Right atrium auricular region (tissue), 2 donors: ENCODE data around the gene PLCG1. TPM values are rescaled to one million over a fixed set of nuclear protein-coding genes. Genes with fewer than 3 reads are reported as not detected.
A peak's percentile ranks its signal among the peaks of the same experiment; 100 is the strongest.

Experiments used
- DNase-seq: peaks from one replicate; pipeline ENCODE4 v3.0.0-alpha.2; 2019; ENCODE audit warnings: low spot score
- H3K27ac ChIP-seq, 2 donors: fragments of 200-600 bp; sonication (generic); 1 replicate in 1 of 2; 2 replicates in 1 of 2; pipeline ENCODE4 v1.5.1; 2016 to 2019
- H3K27me3 ChIP-seq, 2 donors: fragments of 200-600 bp; sonication (generic); one replicate each; pipeline versions ENCODE4 v1.5.1 to v1.6.0; 2017 to 2019
- H3K36me3 ChIP-seq: fragments of 200-600 bp; sonication (generic); one replicate; pipeline ENCODE4 v1.5.1; 2016
- H3K4me1 ChIP-seq, 2 donors: fragments of 200-600 bp; sonication (generic); one replicate each; pipeline versions ENCODE4 v1.5.1 to v1.6.0; 2017 to 2019
- H3K4me3 ChIP-seq, 2 donors: fragments of 200-600 bp; sonication (generic); 1 replicate in 1 of 2; 2 replicates in 1 of 2; pipeline ENCODE4 v1.5.1; 2017 to 2019; ENCODE audit warnings: mild to moderate bottlenecking in 1 of 2, moderate library complexity in 1 of 2
- H3K9me3 ChIP-seq, 2 donors: fragments of 200-600 bp; sonication (generic); one replicate each; pipeline ENCODE4 v1.5.1; 2019
- total RNA-seq, 2 donors: library from RNA; depleted of rRNA; stranded (reverse); fragments of >200 nt; gene quantifications; one replicate each; pipeline ENCODE4 v1.1.0, GENCODE V29; 2016
- TF ChIP-seq, protein P1 (sequence below), 2 donors: fragments of 200-600 bp; sonication (generic); IDR thresholded peaks; one replicate each; pipeline ENCODE4 v1.5.1; 2019; ENCODE audit warnings: antibody characterized with exemption in 2 of 2

The PLCG1 gene
- total RNA-seq, 2 donors from 2014 or later = 24.1 to 59.5 TPM

DNA sequence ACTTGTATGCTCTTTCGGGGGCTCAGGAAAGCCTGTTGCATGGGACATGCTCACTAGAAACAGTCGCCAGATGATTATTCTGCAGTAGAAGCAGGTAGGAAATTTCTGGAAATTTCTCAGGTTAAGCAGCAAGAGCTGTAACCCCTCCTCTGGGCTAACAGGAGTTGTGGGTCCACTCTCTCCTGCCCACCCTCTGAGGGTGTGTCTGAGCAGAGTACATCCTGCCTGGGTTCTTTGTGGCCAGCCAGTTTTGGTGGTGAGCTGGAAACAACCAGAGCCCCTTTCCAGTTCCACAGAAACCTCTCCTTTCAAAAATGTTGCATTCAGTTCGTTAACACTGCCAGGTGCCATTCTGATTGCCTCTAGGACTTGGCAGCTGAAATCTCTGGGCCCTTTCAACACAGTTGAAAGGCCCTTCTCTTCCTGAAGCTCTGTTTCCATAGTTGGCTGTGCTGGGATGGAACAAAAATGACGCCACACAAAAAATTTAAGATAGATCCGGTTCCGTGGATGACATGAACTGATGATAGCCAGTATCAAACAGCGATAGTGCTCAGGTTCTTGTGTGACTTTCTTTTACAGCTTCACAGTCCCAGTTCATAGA lies 38.5 kb downstream of the PLCG1 start:
- DNase-seq = peak; percentile 38
- Histone ChIP-seq H3K36me3 (peaks cover 26% of the 10 kb centered on the region), H3K4me3 (no peak overlapping the region), H3K27me3 (no peaks in the 10 kb centered on the region), H3K4me1 (peaks cover 0 to 81% of the 10 kb centered on the region in 2 donors), H3K27ac (peak overlapping the region; percentile 77 to 83), H3K9me3 (no peaks in the 10 kb centered on the region)
- TF ChIP-seq, protein P1, sequence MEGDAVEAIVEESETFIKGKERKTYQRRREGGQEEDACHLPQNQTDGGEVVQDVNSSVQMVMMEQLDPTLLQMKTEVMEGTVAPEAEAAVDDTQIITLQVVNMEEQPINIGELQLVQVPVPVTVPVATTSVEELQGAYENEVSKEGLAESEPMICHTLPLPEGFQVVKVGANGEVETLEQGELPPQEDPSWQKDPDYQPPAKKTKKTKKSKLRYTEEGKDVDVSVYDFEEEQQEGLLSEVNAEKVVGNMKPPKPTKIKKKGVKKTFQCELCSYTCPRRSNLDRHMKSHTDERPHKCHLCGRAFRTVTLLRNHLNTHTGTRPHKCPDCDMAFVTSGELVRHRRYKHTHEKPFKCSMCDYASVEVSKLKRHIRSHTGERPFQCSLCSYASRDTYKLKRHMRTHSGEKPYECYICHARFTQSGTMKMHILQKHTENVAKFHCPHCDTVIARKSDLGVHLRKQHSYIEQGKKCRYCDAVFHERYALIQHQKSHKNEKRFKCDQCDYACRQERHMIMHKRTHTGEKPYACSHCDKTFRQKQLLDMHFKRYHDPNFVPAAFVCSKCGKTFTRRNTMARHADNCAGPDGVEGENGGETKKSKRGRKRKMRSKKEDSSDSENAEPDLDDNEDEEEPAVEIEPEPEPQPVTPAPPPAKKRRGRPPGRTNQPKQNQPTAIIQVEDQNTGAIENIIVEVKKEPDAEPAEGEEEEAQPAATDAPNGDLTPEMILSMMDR (IDR thresholded peaks at IDR 0.05) = no peak

DNA sequence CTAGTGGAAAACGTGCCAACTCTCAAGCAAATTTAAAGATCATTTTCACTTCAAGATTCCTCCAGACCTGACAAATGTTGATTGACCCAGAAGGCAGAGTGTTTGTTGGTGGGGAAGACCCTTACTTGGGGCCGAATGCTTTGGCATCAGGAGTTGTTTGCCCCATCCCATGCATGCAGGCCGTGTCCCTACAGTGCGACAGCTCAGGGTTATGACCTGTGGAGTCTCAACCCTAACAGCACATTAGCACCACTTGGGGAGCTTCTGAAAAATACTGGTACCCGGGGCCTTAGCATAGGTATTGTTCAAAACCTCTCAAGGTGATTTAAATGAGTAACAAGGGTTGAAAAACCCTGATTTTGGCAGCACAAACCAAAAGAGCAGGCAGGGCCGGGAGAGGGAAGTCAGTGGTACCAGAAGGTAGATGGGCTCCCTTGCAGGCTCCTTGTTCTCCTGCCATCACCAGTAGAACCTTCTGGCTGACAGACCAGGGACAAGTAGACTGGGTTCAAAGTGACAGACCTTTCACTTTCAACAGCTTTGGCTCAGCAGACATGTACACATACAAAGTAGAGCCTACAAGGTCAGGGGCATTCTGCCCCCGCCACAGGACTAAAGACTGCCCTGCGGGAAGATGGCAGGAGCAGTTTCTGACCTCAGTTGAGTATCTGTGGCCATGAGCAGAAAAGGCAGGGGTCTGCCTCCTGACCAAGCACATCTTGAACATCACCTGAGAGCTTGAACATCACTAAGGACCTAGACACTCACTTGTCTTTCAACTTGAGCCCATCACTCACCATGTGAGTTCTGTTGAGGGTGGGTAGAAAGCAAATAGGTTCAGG lies 39.6 kb downstream of the PLCG1 start:
- Histone ChIP-seq H3K36me3 (peaks cover 17% of the 10 kb centered on the region), H3K27me3 (no peaks in the 10 kb centered on the region), H3K9me3 (no peaks in the 10 kb centered on the region), H3K4me1 (peaks cover 0 to 78% of the 10 kb centered on the region in 2 donors), H3K4me3 (no peak overlapping the region), H3K27ac (peak overlapping the region; percentile 77 to 83)
- TF ChIP-seq, protein P1 (IDR thresholded peaks at IDR 0.05) = no peak
- peak; percentile 55 for DNase-seq

DNA sequence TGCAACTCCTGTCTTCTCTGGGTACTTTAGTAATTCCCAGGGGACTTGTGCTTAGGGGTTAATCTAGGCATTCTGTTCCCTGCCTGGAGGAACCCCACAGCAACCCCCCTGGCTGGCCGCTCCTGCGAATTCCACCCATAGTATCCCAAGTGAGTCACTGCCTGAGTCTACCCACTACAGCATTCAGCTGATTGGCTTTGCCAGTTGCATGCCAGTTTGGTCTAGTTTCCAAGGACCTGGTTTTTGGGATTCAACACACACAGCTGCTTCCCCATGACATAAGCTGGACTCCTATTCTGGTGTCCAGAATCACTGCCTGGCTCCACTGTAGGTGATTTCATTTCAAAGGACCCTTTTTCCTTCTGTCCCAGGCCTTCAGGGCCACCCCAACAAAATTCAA lies 40.3 kb downstream of the PLCG1 start:
- peak; percentile 76 for DNase-seq
- H3K36me3 ChIP-seq = peaks cover 17% of the 10 kb centered on the region
- H3K4me1 ChIP-seq = peaks cover 0 to 71% of the 10 kb centered on the region in 2 donors
- no peaks in the 10 kb centered on the region for H3K27me3 ChIP-seq
- H3K9me3 ChIP-seq = no peaks in the 10 kb centered on the region
- no peak overlapping the region for H3K4me3 ChIP-seq
- peak overlapping the region; percentile 77 to 83 for H3K27ac ChIP-seq
- TF ChIP-seq, protein P1 (IDR thresholded peaks at IDR 0.05) = no peak

DNA sequence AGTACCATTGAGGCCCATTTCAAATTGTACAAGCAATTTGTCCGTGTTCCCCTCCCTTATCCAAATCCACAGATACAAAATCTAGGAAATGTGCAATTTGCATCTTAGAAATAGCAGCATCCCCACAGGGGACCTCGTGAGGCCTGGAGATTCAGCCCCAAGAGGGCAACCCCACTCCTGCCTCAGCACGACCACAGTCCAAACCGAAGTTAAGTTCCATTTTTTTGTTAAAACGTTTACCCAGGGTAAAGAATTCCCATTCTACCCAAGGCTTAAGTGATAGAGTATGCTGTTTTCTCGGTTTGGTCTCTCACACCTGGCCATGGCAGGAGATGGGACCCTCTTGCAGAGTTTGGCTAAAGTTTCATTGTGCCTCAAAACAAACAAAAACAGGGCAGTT lies 41.2 kb downstream of the PLCG1 start:
- TF ChIP-seq, protein P1 (IDR thresholded peaks at IDR 0.05) = no peak
- H3K9me3 ChIP-seq = no peaks in the 10 kb centered on the region
- peaks cover 0 to 64% of the 10 kb centered on the region in 2 donors for H3K4me1 ChIP-seq
- peak overlapping the region; percentile 77 to 83 for H3K27ac ChIP-seq
- H3K27me3 ChIP-seq = no peaks in the 10 kb centered on the region
- DNase-seq = no peak
- H3K4me3 ChIP-seq = no peak overlapping the region
- H3K36me3 ChIP-seq = peaks cover 19% of the 10 kb centered on the region

DNA sequence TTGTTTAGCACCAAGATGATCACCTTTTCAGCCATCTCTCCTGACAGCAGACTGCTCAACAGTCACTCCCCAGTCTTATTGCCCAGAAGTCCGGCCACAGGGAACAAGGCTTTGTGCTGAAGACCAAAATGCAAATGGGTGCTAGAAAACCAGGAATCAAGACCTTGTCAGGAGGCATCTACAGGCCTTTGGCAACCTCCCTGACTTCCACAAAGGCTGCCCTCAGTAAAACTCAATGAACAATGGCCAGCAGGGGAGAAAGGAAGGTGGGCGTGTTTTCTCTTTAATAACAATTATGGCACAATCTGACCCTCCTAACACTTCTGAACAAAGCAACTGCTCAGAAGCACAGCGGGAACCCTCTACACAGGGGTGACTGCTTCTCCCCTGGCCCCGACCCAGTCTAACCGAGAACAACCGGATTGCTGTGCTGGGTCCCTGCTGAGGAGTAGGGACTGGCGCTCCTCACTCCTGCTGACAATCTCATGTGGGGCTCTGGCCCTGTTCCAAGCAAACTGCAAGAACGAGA lies 41.6 kb downstream of the PLCG1 start:
- TF ChIP-seq, protein P1 (IDR thresholded peaks at IDR 0.05) = no peak
- Histone ChIP-seq H3K4me1 (peaks cover 0 to 59% of the 10 kb centered on the region in 2 donors), H3K27ac (peak overlapping the region; percentile 77 to 83), H3K27me3 (no peaks in the 10 kb centered on the region), H3K9me3 (no peaks in the 10 kb centered on the region), H3K36me3 (peaks cover 17% of the 10 kb centered on the region), H3K4me3 (no peak overlapping the region)
- DNase-seq = peak; percentile 66
